Forelimb muscle (tissue), 1 donor: Measurements from ENCODE around the gene TSGA10IP. TPM values are rescaled to one million over a fixed set of nuclear protein-coding genes. Genes with fewer than 3 reads are reported as not detected.

ENCODE experiments used
- DNase-seq: peaks from one replicate; pipeline ENCODE4 v3.0.0-alpha.2; 2013; ENCODE audit warnings: low read depth
- polyA plus RNA-seq: library from polyadenylated mRNA; unstranded; fragments of 120-200 nt; gene quantifications from one replicate; pipeline ENCODE4 v1.2.1, GENCODE V29; 2013; ENCODE audit not compliant: insufficient read length

Gene TSGA10IP
- polyA plus RNA-seq, 1 donor = 0.25 TPM

- no peak for DNase-seq
Observed at GRCh38 chr11:65973439-65974110, 28.3 kb downstream of the TSGA10IP start.

DNA sequence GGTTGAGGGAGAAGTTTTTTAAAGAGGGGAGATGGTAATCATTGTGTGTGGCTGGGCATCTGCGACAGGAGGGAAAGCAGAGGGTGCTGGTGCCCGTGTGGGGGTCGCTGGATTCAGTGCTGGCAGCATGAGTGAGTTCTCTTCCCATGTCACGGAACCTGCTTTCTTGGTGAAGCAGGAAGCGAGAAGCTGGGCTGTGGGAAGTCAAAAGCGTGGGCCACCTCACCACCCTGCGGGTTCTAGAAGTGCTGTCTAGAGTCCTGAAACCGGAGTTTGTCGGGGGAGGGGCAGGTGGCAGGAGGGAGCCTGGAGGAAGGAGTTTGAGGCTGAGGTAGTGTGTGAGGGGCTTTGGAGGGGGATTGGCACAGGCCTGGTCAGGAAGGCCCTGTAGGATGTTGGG, 30.5 kb downstream of the TSGA10IP start:
- no peak for DNase-seq

DNA sequence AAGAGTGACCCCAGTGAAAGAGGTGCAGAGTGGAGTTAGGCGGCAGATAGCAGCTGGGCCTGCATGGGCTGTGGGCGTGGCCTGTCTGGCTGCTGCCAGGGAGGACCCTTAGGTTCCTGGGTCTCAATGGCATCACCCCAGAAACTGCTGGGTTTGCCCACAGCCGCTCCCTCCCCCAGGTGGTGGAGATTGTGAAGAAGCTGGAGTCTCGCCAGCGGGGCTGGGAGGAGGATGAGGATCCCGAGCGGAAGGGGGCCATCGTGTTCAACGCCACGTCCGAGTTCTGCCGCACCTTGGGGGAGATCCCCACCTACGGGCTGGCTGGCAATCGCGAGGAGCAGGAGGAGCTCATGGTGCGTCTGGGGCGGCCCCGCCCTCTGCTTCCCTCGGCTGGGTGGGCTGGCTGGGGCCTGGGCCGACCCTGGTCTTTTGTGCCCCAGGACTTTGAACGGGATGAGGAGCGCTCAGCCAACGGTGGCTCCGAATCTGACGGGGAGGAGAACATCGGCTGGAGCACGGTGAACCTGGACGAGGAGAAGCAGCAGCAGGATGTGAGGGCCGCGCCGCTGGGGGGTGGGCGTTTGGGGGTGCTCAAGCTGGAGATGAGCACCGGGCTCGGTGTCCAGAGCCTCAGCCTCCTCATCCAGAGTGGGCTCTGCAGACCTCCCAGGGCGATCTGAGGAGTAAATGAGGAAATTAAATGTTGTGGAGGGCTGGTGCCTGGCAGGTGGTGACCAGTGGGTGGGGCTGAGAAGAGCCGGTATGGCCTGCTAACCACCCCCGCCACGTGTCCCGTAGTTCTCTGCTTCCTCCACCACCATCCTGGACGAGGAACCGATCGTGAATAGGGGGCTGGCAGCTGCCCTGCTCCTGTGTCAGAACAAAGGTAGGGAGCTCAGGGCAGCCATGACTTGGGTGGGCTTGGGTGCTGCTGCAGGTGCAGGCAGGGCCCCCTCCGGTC, 31.2 kb downstream of the TSGA10IP start:
- no peak for DNase-seq

GRCh38 chr11:65977621-65978390, 32.5 kb downstream of the TSGA10IP start:
- DNase-seq = no peak

GRCh38 chr11:65978391-65979238, 33.3 kb downstream of the TSGA10IP start:
- DNase-seq = no peak

DNA sequence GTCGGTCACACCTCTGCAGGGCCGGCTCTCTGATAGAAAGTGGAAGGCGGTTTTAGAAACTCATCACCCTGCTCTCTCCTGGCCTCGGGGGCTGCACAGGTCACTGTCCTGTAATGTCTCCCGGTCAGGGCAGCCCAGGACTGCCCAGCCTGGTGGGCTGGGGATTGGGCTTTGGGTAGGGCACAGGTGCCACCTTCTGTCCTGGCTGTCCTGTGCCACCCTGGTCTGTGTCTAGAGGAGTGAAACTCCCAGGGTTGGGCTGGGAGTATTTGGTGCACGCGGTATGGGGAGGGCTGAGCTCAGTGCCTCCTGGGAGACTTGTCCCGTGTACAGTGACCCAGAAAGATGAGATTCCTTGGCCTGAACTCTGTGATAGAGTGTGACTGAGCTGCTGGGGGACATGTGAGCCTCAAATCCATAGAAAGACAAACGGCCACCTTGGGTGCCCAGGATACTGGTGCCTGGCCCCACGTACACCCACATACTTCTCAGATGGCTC, 34.0 kb downstream of the TSGA10IP start:
- no peak for DNase-seq

DNA sequence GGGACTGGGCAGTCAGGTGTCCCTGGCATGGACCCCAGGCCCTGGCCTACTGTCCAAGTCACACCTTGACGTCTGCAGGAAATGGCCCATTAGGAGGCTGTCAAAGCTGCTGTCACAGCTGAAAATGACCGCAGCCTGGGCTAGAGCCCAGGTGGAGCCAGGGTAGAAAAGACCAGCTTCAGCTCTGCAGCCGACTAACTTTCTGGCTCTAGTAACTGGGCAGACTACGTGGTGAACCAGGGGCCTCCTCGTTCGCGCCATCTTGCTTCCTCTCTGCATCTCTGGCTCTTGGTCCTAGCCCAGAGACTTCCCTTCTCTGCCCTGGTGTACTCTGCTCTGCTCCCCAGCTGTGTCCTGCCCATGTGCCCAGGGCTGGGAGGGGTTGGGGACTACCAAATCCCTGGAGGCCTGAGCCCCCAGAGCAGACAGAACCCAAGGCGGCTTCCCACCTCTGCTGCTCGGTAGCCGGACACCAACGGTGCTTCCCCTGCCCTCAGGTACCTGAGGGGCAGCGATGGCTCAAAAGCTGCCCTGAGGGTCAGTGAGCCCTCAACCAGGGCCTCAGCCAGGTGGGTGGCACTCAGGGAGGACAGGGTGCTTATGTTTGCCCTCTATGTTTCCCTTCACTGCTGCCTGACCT, 35.9 kb downstream of the TSGA10IP start:
- no peak for DNase-seq

GRCh38 chr11:65981972-65982823, 36.9 kb downstream of the TSGA10IP start:
- no peak for DNase-seq

DNA sequence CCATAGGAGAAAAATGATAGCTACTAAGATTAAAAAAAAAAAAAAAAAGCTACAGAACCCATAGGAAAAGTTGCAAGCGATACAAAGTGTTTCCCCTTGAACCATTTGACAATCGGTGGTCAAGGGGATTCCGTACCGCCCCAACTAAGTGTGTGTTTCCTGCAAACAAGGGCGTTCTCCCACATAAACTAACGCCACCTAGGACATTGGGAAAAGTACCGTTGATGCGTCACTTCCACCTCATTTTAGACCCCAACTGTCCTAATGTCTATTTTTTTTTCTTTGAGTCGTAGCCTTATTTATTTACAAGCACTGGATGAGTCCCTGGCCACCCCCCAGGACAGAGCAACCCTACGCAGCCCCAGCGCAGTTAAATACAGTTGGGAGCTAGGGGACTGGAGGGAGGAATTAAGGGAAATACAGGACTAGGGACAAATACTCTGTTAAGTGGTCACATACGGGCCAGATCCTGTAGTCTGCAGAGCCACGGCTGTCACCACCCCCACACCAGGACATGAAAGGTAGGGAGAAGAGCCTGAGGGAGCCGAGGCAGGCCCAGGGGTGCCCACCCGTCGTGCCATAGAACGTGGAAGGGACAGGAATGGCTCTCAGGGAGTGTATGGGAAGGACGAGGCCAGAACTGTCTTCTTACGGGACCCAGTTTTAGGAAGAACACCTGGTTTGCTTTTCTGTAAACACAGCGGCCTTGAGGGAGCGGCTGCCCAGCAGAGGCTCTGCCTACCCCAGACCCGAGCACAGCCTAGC, 37.7 kb downstream of the TSGA10IP start:
- DNase-seq = no peak

DNA sequence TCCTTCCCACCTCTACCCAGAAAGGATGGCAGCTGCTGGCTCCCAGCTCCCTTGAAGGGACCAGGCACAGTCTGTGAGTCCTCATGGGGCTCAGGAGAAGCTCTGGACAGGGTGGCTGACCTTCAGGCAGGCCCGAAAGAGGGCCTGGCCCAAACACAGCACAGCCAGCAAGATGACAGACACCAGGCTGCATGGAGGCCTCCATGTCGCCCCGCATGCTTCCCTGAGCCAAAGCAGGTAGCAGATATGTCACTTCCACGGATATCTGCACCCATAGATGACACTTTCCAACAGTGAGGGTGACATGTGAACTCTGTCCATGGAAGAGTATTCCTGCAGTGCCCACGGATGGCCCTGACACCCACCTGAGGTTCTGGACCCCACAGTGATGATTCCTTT, 38.3 kb downstream of the TSGA10IP start:
- no peak for DNase-seq

DNA sequence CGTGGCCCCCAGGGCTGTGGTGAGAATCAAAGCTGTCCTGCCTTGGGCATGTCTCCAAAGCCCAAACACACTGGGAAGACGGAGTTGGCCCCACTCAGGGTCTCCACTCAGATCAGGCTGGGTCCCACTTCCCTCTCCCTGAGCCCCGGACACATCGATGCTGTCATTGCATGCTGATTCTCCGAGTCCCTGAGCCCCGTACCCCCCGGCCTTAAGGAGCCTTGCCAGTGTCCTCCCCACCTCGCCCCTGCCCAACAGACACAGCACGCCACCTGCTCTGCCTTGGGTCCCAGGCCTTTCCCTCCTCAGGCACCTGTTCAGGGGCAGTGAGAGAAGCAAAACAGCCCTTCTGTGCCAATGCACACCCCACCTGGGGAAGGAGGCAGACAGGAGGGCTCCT, 42.1 kb downstream of the TSGA10IP start:
- DNase-seq = no peak

DNA sequence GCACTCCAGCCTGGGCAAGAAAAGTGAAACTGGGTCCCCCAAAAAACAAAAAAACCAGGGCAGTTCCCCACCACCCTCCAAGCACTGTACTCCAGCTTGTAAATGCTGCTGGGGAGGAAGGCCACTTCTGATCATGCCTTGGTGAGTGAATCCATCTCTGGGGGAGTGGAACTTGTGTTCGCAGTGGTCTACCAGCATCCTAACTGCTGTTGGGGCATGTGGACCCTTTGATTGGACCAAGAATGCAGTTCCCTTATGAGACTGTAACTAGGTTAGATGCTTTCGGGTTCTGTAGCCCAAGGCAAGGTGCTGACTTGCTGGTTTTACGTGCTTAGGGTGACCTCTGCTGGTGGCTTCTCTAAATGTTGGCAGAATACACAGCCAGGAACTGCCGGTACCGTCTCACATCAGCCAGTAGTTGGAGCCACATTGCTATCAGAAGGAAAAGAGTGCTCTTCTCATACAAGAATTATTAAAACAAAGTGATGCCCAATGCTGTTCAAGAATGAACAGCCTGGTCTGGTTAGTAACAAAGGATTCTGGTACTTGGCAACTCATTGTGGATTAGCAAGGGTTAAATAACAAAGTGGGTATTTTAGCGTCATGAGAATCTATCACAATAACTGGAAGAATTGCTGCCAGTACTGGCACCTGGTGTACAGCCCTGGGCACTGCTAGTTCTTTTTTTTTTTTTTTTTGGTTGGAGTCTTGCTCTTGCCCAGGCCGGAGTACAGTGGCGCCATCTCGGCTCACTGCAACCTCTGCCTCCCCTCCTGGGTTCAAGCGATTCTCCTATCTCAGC, 43.7 kb downstream of the TSGA10IP start:
- DNase-seq = peak; percentile 93

DNA sequence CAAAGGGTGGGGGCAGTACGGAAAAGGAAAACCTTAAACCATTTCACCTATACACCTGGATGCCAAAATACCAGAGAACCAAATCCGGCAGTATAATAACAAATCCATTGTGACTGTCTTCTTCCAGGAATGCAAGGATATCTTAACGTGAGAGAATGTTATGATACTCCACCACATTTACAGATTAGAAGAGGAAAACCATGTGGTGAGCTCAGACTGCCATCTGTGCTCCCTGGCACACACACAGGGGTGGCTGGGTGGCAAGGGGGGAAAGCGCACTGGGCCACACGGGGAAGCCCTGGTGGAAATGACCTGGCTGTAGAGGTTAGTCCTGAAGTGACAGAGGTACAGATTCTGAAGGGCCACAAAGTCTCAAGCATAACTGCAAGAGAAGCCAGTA, 46.8 kb downstream of the TSGA10IP start:
- no peak for DNase-seq

DNA sequence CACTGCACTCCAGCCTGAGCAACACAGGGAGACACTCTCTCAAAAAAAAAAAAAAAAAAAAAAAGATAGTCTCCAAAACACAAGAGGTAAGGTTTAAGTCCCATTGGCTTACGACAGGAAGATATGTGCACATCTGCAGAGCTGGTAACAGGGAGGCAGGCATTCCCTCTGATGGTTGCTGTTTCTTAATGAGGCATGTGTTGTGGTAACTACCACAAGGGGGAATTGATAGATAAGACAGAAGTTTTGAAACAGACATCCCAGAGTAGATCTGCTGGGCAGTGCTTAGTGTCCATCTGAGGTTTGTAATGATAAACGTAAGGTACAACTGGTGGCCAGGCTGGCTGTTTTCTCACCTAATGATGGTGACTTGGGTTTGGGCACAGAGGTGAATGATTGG, 52.0 kb downstream of the TSGA10IP start:
- no peak for DNase-seq

GRCh38 chr11:66001942-66002647, 56.8 kb downstream of the TSGA10IP start, which contains the start of the genes BANF1 and EIF1AD:
Gene BANF1, plus strand, starts transcription at chr11:66002503. Its CDS starts 748 bp downstream, at chr11:66003251.
Gene EIF1AD, minus strand, starts transcription at chr11:66002157. Its CDS starts 1,768 bp downstream, at chr11:66000389.
- peak; percentile 96 for DNase-seq

DNA sequence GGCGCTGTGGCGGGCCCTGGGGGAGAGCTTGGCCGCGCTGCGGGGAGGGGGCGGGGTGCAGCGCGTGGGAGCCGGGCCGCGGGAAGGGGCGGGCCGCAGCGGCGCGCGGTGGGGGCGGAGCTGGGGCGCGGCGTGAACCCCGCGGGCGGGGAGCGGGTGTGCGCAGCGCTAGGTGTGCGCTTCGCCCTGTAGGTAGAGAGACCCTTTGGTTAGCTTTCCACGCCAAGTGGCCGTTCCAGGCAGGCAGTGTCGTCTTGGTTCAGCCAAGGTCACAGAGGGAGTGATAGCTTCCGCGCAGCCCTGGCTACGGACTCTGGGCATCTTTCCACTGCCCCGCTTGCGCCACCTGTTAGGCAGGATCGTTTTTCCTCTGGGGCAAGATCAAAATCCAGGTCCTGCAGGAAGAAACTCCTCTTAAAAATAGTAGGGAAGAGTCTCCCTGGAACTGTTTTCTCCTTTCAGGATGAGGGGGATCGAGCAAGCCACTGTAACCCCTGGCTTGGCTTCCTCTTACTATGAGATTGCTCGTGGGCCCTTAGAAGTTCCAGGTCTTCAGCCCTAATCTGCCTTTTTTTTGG, 57.5 kb downstream of the TSGA10IP start:
- DNase-seq = no peak

DNA sequence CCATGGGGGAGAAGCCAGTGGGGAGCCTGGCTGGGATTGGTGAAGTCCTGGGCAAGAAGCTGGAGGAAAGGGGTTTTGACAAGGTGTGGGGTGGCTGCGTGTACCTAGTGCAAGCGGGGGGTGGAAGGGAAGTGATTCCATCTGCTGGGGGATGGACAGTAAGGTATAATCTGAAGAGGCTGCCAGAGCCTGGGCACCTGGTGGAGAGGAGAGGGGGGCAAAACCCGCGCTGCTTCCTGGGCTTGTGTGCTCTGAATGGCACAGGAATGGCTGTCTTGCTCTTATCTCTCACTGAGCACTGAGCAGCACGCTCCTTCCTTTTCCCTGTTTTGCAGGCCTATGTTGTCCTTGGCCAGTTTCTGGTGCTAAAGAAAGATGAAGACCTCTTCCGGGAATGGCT, 58.0 kb downstream of the TSGA10IP start:
- no peak for DNase-seq
